Measurements from ENCODE around the gene CAMKV.
"Not testable (repeated sequence)": the region's sequence is repeated elsewhere in the genome, so short reads cannot be mapped to it uniquely, and the experiment has no call there.

Gene CAMKV

GRCh38 chr3:49845694-49846093, 24.0 kb downstream of the CAMKV start:
- no peak for DNase-seq

GRCh38 chr3:49844464-49845183, 25.1 kb downstream of the CAMKV start:
- DNase-seq, result no peak

GRCh38 chr3:49842843-49843517, 26.7 kb downstream of the CAMKV start:
- DNase-seq, result no peak

- no peak for DNase-seq
Measured at GRCh38 chr3:49841806-49842205, 27.9 kb downstream of the CAMKV start.

- DNase-seq, result no peak
Measured at GRCh38 chr3:49841126-49841696, 28.5 kb downstream of the CAMKV start.

- DNase-seq, result no peak
Measured at GRCh38 chr3:49840388-49840787, 29.3 kb downstream of the CAMKV start.

GRCh38 chr3:49839193-49839809, 30.4 kb downstream of the CAMKV start:
- DNase-seq, result peak; percentile 67

GRCh38 chr3:49831341-49831740, 38.4 kb downstream of the CAMKV start:
- DNase-seq, result no peak

GRCh38 chr3:49826016-49826415, 43.7 kb downstream of the CAMKV start:
- DNase-seq, result no peak

GRCh38 chr3:49823131-49823530, 46.6 kb downstream of the CAMKV start:
- not testable (repeated sequence) for DNase-seq

- DNase-seq, result no peak
Measured at GRCh38 chr3:49813497-49814174, 56.1 kb downstream of the CAMKV start, which contains the start of gene UBA7. UBA7 (minus strand) TSS chr3:49813953; CDS start chr3:49813787, 166 bp downstream.

- DNase-seq, result no peak
Measured at GRCh38 chr3:49812916-49813496, 56.7 kb downstream of the CAMKV start.

All from NCI-H510A treated with DMSO at 0.1 percent for 48 hours (cell line).